Neuronal stem cell (in vitro differentiated cells): Measurements from ENCODE around the gene UQCC3.
A peak's percentile ranks its signal among the peaks of the same experiment; 100 is the strongest.

Source experiments
- DNase-seq: peaks from one replicate; pipeline ENCODE4 v3.0.0-alpha.2; 2013; ENCODE audit warnings: low spot score
- H2AFZ ChIP-seq: one replicate; pipeline ENCODE4 v1.6.1; 2013; ENCODE audit warnings: mild to moderate bottlenecking, low read length, inconsistent platforms
- H2AK5ac ChIP-seq: 2 replicates; pipeline ENCODE4 v1.6.1; 2013; ENCODE audit warnings: low read depth, mild to moderate bottlenecking, inconsistent platforms, low read length, moderate library complexity, mixed read lengths
- H2BK120ac ChIP-seq: 2 replicates; pipeline ENCODE4 v1.6.1; 2013; ENCODE audit warnings: low read depth, mild to moderate bottlenecking, inconsistent platforms, low read length, moderate library complexity, mixed read lengths
- H2BK12ac ChIP-seq: one replicate; pipeline ENCODE4 v1.6.1; 2013; ENCODE audit warnings: low read length, inconsistent platforms
- H2BK15ac ChIP-seq: 2 replicates; pipeline ENCODE4 v1.6.1; 2013; ENCODE audit warnings: mild to moderate bottlenecking, low read length, inconsistent platforms, mixed read lengths
- H2BK5ac ChIP-seq: one replicate; pipeline ENCODE4 v1.6.1; 2013; ENCODE audit warnings: inconsistent platforms, mild to moderate bottlenecking, low read length, moderate library complexity
- H3K14ac ChIP-seq: one replicate; pipeline ENCODE4 v1.6.1; 2013; ENCODE audit warnings: low read length, inconsistent platforms
- H3K18ac ChIP-seq: 2 replicates; pipeline ENCODE4 v1.6.1; 2013; ENCODE audit warnings: low read length, inconsistent platforms
- H3K23ac ChIP-seq: 2 replicates; pipeline ENCODE4 v1.6.1; 2013; ENCODE audit warnings: low read depth, mild to moderate bottlenecking, mixed read lengths, low read length, inconsistent platforms; ENCODE audit not compliant: poor library complexity
- H3K27ac ChIP-seq: replicated peaks from 3 replicates; pipeline ENCODE4 v1.5.1; 2013; ENCODE audit warnings: low read length, inconsistent platforms
- H3K27me3 ChIP-seq, 3 experiments: 2 replicates each; pipeline ENCODE4 v1.6.1; 2013; ENCODE audit warnings: low read length in 3 of 3, mild to moderate bottlenecking in 2 of 3, inconsistent platforms in 1 of 3, low read depth in 1 of 3, mixed read lengths in 1 of 3, moderate library complexity in 1 of 3; ENCODE audit not compliant: control insufficient read depth in 3 of 3, insufficient read depth in 3 of 3
- H3K36me3 ChIP-seq, 2 donors: replicated peaks in 1 of 2; 2 replicates each; pipeline ENCODE4 v1.6.1; 2013; ENCODE audit warnings: low read length in 2 of 2; ENCODE audit not compliant: control insufficient read depth in 2 of 2, insufficient read depth in 2 of 2
- H3K4ac ChIP-seq: 2 replicates; pipeline ENCODE4 v1.6.1; 2013; ENCODE audit warnings: inconsistent platforms, mild to moderate bottlenecking, low read length, moderate library complexity
- H3K4me1 ChIP-seq, 2 donors: 1 replicate in 1 of 2; 2 replicates in 1 of 2; pipeline ENCODE4 v1.6.1; 2013; ENCODE audit warnings: low read length in 2 of 2, low read depth in 1 of 2; ENCODE audit not compliant: control insufficient read depth in 2 of 2, insufficient read depth in 1 of 2
- H3K4me2 ChIP-seq: one replicate; pipeline ENCODE4 v1.6.1; 2013; ENCODE audit warnings: mild to moderate bottlenecking, low read length, inconsistent platforms; ENCODE audit not compliant: insufficient read depth, poor library complexity, severe bottlenecking
- H3K4me3 ChIP-seq, 2 donors: 2 replicates each; pipeline ENCODE4 v1.5.1; 2013; ENCODE audit warnings: low read length in 2 of 2, mild to moderate bottlenecking in 2 of 2, inconsistent platforms in 1 of 2, moderate library complexity in 1 of 2
- H3K79me1 ChIP-seq: one replicate; pipeline ENCODE4 v1.6.1; 2013; ENCODE audit warnings: low read depth, mild to moderate bottlenecking, inconsistent platforms, low read length, moderate library complexity
- H3K9ac ChIP-seq: one replicate; pipeline ENCODE4 v1.6.1; 2013; ENCODE audit warnings: mild to moderate bottlenecking, low read depth, low read length, inconsistent platforms; ENCODE audit not compliant: poor library complexity
- H3K9me3 ChIP-seq, 2 donors: replicated peaks in 1 of 2; 2 replicates each; pipeline versions ENCODE3 to v1.6.1; 2013; ENCODE audit warnings: low read length in 2 of 2, mild to moderate bottlenecking in 2 of 2, inconsistent platforms in 1 of 2, low read depth in 1 of 2, mixed read lengths in 1 of 2, moderate library complexity in 1 of 2; ENCODE audit not compliant: control insufficient read depth in 2 of 2, insufficient read depth in 1 of 2
- H4K8ac ChIP-seq: one replicate; pipeline ENCODE4 v1.6.1; 2013; ENCODE audit warnings: low read depth, mild to moderate bottlenecking, inconsistent platforms, low read length, moderate library complexity
- H4K91ac ChIP-seq: one replicate; pipeline ENCODE4 v1.6.1; 2013; ENCODE audit warnings: low read length, low read depth, mild to moderate bottlenecking, inconsistent platforms; ENCODE audit not compliant: poor library complexity
- WGBS, 2 donors: extraction: QIAGEN DNeasy Blood & Tissue Kit; methylation state at CpG; one replicate each; pipeline ENCODE4 v1.1.7; 2013; ENCODE audit warnings: missing lambda C conversion rate in 2 of 2, mixed read lengths in 1 of 2; ENCODE audit not compliant: insufficient read length in 2 of 2, insufficient replicate concordance in 1 of 2; ENCODE audit errors: extremely low coverage in 2 of 2; 5-methylcytosine and 5-hydroxymethylcytosine counted together

The UQCC3 gene

GRCh38 chr11:62677714-62678113, 6.2 kb downstream of the UQCC3 start:
- Histone ChIP-seq H3K4me3 (peak overlapping the region in 1 of 2 donors; percentile 91), H2BK15ac (no peak overlapping the region), H2BK5ac (no peak overlapping the region), H4K91ac (no peak overlapping the region), H4K8ac (no peak overlapping the region), H3K4me2 (no peak overlapping the region), H3K9ac (no peak overlapping the region), H3K36me3 (peaks cover 18 to 49% of the 10 kb centered on the region in 2 donors), H2AK5ac (no peak overlapping the region), H3K79me1 (peaks cover 6% of the 10 kb centered on the region), H2BK12ac (no peak overlapping the region), H2BK120ac (no peak overlapping the region), H3K4ac (no peak overlapping the region), H2AFZ (no peak overlapping the region), H3K23ac (no peak overlapping the region), H3K27ac (no peak overlapping the region), H3K9me3 (no peaks in the 10 kb centered on the region), H3K27me3 (no peaks in the 10 kb centered on the region), H3K14ac (no peak overlapping the region), H3K18ac (no peak overlapping the region), H3K4me1 (peaks cover 4 to 11% of the 10 kb centered on the region in 2 donors)
- DNase-seq, result no peak
- WGBS, 2 donors, result no CpG with 5 or more reads among the region's 15 CpGs

DNA sequence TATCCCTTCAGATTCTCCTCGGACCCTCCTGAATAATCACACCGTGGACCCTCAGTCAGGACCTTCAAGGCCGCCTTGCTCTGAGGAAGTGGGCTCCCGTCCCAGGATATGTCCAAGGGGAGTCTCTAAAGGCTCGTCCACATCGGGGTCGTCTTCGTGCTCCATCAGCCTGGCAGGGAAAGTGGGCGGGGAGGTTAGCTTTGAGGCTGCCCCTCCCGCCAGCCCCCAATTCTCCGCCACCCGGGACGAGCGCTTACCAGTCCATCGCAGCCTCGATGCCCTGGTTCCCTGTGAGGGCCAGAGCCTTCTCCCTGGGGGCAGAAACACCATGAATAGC, 6.9 kb downstream of the UQCC3 start:
- Histone ChIP-seq H3K9ac (peak overlapping the region; percentile 98), H3K4me2 (peak overlapping the region; percentile 71), H3K79me1 (peaks cover 6% of the 10 kb centered on the region), H3K4me1 (peaks cover 4 to 11% of the 10 kb centered on the region in 2 donors), H3K14ac (no peak overlapping the region), H3K23ac (peak overlapping the region; percentile 74), H3K18ac (peak overlapping the region; percentile 66), H3K9me3 (no peaks in the 10 kb centered on the region), H2BK120ac (no peak overlapping the region), H3K27me3 (no peaks in the 10 kb centered on the region), H4K91ac (no peak overlapping the region), H3K27ac (no peak overlapping the region), H4K8ac (no peak overlapping the region), H2BK15ac (no peak overlapping the region), H3K4me3 (peak overlapping the region; percentile 91 to 95), H3K4ac (no peak overlapping the region), H2BK12ac (no peak overlapping the region), H2AK5ac (peak overlapping the region; percentile 94), H2BK5ac (peak overlapping the region; percentile 96), H2AFZ (peak overlapping the region; percentile 96), H3K36me3 (peaks cover 15 to 42% of the 10 kb centered on the region in 2 donors)
- WGBS, 2 donors, result no CpG with 5 or more reads among the region's 16 CpGs
- DNase-seq, result no peak

GRCh38 chr11:62678770-62679696, 7.6 kb downstream of the UQCC3 start, which contains the start of gene UBXN1:
UBXN1 (minus strand) TSS chr11:62679073; CDS start chr11:62678923, 150 bp downstream.
- peak within 1 kb of the TSS; percentile 98 for H3K9ac ChIP-seq
- peaks cover 4 to 11% of the 10 kb centered on the region in 2 donors for H3K4me1 ChIP-seq
- no peak within 1 kb of the TSS for H2BK15ac ChIP-seq
- peak within 1 kb of the TSS; percentile 96 for H2AFZ ChIP-seq
- peak within 1 kb of the TSS; percentile 91 to 95 for H3K4me3 ChIP-seq
- H2BK5ac ChIP-seq, result peak within 1 kb of the TSS; percentile 96
- H3K27ac ChIP-seq, result peak within 1 kb of the TSS; percentile 42
- peak within 1 kb of the TSS; percentile 93 for H4K8ac ChIP-seq
- no peaks in the 10 kb centered on the region for H3K9me3 ChIP-seq
- H3K23ac ChIP-seq, result peak within 1 kb of the TSS; percentile 74
- no peaks in the 10 kb centered on the region for H3K27me3 ChIP-seq
- no peak within 1 kb of the TSS for H4K91ac ChIP-seq
- DNase-seq, result peak; percentile 65
- H3K4ac ChIP-seq, result no peak within 1 kb of the TSS
- peak within 1 kb of the TSS; percentile 94 for H2AK5ac ChIP-seq
- H3K79me1 ChIP-seq, result peaks cover 6% of the 10 kb centered on the region
- H3K36me3 ChIP-seq, result peaks cover 12 to 36% of the 10 kb centered on the region in 2 donors
- no peak within 1 kb of the TSS for H2BK120ac ChIP-seq
- H3K14ac ChIP-seq, result no peak within 1 kb of the TSS
- no CpG with 5 or more reads among the region's 55 CpGs for WGBS, 2 donors
- H2BK12ac ChIP-seq, result no peak within 1 kb of the TSS
- peak within 1 kb of the TSS; percentile 76 for H3K4me2 ChIP-seq
- peak within 1 kb of the TSS; percentile 91 for H3K18ac ChIP-seq

DNA sequence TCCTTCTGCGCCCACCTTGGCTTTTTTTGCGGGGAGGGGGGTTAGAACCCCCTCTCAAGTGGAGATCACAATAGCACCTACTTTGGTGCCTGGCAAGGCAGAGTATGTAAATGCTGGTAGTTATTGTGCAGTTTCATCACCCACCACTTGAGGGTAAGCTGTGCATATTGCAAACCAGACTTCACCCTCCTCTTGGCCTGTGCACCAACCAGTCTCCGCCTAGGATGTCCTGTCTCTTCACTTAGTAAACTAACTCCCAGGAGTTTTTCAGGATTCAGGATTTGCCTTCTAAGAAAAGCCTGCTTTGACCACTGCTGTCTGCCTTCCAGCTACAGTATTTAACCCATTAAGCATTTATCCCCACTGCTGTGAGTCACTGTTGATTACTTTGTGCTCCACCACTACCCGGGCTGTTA, 9.4 kb downstream of the UQCC3 start:
- Histone ChIP-seq H2BK5ac (no peak overlapping the region), H2BK12ac (no peak overlapping the region), H3K79me1 (peaks cover 6% of the 10 kb centered on the region), H4K8ac (no peak overlapping the region), H2AFZ (peak overlapping the region; percentile 82), H3K23ac (no peak overlapping the region), H3K36me3 (peaks cover 12 to 23% of the 10 kb centered on the region in 2 donors), H4K91ac (no peak overlapping the region), H3K18ac (no peak overlapping the region), H3K14ac (no peak overlapping the region), H3K4me1 (peaks cover 4 to 11% of the 10 kb centered on the region in 2 donors), H3K27me3 (no peaks in the 10 kb centered on the region), H3K4ac (no peak overlapping the region), H3K9ac (no peak overlapping the region), H2BK120ac (no peak overlapping the region), H3K4me3 (no peak overlapping the region), H3K4me2 (no peak overlapping the region), H3K9me3 (no peaks in the 10 kb centered on the region), H2AK5ac (no peak overlapping the region), H3K27ac (no peak overlapping the region), H2BK15ac (no peak overlapping the region)
- DNase-seq, result no peak
- WGBS, 2 donors, result no CpG with 5 or more reads among the region's 4 CpGs
